SH-SY5Y (cell line): ENCODE results near the gene KHDC3L.

Experiments used
- GATA2 ChIP-seq: IDR thresholded peaks from 2 replicates; pipeline ENCODE4 v1.6.1; 2011; ENCODE audit warnings: mild to moderate bottlenecking, low read depth, low read length
- GATA3 ChIP-seq: IDR thresholded peaks from 2 replicates; pipeline ENCODE4 v1.6.1; 2011; ENCODE audit warnings: low read depth, mild to moderate bottlenecking, low read length, moderate library complexity

DNA sequence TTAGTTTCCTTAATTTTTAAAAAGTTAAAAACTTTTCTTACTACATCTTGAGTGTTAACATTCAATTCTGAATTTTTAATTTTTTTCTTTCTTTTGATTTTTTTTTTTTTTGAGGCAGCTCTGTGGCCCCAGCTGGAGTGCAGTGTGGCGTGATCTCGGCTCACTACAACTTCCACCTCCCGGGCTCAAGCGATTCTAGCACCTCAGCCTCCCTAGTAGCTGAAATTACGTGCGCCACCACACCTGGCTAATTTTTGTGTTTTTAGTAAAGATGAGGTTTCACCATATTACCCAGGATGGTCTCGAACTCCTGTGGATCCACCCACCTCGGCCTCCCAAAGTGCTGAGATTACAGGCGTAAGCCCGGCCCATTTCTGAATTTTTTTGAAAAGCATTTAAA, 33.4 kb downstream of the KHDC3L start:
- TF ChIP-seq GATA2 (no peak), GATA3 (no peak)
